Stomach (tissue), 4 donors: Measurements from ENCODE around the gene HNRNPUL1.

Experiments used
- CTCF ChIP-seq, 7 experiments: fragments of 450-650 bp in 4 of 7; fragments of 200-600 bp in 3 of 7; sonication (generic) in 3 of 7; IDR thresholded peaks; one replicate each; pipeline ENCODE4 v1.5.1; 2016 to 2019; ENCODE audit warnings: antibody characterized with exemption in 7 of 7, control low read depth in 2 of 7, mild to moderate bottlenecking in 1 of 7
- POLR2A ChIP-seq, 4 donors: fragments of 450-650 bp; IDR thresholded peaks; one replicate each; pipeline ENCODE4 v1.6.1; 2016; ENCODE audit warnings: antibody characterized with exemption in 4 of 4, control low read depth in 2 of 4, mild to moderate bottlenecking in 1 of 4, moderate library complexity in 1 of 4
- POLR2AphosphoS5 ChIP-seq, 3 donors: sonication (generic); formaldehyde crosslinking; IDR thresholded peaks; one replicate each; pipeline ENCODE4 v1.6.1; 2016; ENCODE audit warnings: antibody characterized with exemption in 3 of 3

DNA sequence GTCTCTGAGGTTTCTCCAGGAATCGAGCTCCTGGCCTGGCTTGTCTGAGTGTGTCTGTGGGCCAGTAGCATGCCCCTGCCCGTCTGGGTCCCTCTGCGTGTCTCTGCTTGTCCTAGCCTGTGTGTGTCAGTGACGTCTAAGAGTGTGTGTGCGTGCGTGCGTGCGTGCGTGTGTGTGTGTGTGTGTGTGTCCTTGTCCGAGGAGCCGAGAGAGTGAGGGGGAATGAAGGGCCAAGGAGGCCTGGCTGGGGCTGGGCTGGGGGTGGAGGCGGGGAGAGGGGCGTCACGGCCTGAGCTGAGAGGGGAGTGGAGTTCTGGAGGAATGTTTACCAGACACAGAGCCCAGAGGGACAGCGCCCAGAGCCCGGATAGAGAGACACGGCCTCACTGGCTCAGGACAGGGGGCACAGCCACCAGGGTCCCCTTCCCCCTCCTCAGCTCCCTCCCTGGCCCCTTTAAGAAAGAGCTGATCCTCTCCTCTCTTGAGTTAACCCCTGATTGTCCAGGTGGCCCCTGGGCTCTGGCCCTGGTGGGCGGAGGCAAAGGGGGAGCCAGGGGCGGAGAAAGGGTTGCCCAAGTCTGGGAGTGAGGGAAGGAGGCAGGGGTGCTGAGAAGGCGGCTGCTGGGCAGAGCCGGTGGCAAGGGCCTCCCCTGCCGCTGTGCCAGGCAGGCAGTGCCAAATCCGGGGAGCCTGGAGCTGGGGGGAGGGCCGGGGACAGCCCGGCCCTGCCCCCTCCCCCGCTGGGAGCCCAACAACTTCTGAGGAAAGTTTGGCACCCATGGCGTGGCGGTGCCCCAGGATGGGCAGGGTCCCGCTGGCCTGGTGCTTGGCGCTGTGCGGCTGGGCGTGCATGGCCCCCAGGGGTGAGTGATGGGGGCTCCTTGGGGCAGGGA, 45.3 kb upstream of the HNRNPUL1 start, which contains the start of gene AXL:
- peak; percentile 20 to 72 (median 55) for TF ChIP-seq POLR2AphosphoS5 (IDR thresholded peaks at IDR 0.05)
- no peak for TF ChIP-seq CTCF (IDR thresholded peaks at IDR 0.05)
- no peak for TF ChIP-seq POLR2A (IDR thresholded peaks at IDR 0.05)
